Activated T-helper 1 cell treated with anti-CD3 and anti-CD28 coated beads, Interleukin-2, amount 50 U/mL, for 16 hours (primary cell): ENCODE measurements around the gene DENND5B.
"Not testable (repeated sequence)": the region's sequence is repeated elsewhere in the genome, so short reads cannot be mapped to it uniquely, and the experiment has no call there.

Experiments
- DNase-seq, 2 donors: peaks; one replicate each; pipeline ENCODE4 v3.0.0-alpha.2; 2020; ENCODE audit warnings: low read depth in 1 of 2, low spot score in 1 of 2

DENND5B gene

DNA sequence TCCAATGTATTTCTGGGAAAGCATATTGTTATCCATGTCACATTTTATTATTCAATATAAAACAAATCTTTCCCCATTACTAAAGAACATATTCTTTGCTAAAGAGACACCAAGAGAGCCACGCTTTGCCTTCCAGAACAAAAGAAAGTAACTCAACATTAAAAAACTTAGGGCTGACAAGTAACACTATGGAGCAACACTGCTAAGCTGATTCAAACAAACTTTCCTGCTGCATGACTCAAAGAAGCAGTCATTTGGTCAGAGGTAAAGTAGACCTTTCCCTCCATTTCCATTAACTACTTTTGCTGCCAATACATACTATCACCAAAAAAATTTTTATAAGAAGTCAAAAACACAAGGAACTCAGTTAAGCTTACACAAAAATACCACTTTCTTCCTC, 83.0 kb downstream of the DENND5B start:
- no peak for DNase-seq

DNA sequence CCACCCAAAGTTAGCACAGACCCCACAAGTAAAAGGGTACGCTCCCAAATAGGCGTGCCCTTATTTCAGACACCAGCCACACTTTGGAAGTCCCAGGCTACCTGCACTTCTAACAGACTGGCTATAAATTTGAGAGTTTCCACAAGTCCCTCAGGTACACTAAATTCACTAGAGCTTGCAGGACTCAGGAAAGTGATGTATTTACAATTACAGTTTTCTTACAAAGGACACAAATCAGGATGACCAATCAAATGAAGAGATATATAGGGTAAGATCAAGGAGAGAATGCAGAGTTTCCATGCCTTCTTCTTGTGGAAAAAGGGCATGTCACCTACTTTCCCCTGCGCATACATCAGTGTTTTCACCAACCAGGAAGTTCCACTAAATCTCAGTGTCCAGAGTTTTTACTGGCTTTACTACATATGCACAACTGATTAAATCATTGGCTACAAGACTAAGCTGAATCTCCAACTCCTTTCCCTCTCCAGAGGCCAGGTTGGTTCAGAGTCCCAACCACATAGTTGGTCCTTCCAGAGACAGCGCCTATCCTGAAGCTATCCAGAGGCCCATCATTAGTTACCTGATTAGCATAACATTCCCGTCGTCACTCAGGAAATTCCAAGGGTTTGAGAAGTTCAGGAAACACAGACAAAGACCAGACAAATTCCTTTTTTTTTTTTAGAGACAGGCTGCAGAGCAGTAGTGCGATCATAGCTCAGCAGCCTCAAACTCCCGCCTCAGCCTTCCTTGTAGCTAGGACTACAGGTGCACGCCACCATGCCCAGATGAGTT, 84.2 kb downstream of the DENND5B start:
- DNase-seq: no peak

DNA sequence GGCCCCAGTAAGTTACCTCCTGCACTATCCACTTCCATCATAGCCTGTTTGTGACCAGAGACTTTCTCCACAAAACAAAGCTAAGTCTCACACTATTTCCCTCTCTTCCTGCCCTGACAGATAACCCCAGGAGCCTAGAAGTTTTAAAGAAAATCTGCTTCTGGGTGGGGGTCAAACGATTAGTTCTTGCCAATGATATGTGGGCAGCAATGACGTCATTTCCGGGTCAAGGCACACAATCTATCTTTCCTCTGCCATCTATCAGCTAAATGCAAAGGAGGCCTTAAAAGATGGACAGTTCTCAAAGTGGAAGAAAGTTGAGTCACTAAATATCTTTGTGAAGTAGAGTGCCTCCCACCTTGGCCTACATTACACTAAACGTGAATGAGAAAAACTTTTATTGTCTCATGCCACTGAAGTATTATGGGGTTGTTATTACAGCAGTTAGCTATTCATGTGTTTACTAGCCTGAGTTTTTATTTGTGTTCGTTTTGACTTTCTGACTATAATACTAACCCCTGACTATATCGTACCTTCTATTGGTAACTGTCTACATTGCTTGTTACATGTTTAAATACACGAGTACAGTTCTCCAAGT, 86.2 kb downstream of the DENND5B start:
- no peak for DNase-seq

DNA sequence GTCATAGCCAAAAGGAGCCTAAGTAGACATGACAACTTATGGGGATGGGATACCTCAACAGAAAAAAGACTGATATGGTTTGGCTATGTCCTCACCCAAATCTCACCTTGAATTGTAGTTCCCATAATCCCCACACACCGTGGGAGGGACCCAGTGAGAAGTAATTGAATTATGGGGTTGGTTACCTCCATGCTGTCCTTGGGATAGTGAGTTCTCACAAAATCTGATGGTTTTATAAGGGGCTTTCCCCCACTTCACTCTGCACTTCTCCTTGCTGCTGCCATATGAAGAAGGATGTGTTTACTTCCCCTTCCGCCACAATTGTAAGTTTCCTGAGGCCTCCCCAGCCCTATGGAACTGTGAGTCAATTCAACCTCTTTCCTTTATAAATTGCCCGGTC, 89.9 kb downstream of the DENND5B start:
- not testable (repeated sequence) for DNase-seq

GRCh38 chr12:31499567-31499966, 91.4 kb downstream of the DENND5B start:
- no peak for DNase-seq

DNA sequence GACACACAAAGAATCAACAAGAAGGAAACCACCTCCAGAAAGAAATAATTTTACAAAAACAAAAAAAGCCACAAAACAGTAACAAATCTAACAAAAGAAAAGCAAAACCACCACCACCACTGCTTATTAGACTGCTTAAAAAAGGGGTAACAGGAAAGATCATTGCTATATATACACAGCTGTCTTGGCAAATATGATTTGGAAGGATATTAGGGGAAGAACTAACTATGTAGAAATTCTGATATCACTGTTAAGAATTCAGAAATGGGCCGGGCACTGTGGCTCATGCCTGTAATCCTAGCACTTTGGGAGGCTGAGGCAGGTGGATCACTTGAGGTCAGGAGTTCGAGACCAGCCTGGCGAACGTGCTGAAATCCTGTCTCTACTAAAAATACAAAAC, 92.5 kb downstream of the DENND5B start:
- no peak for DNase-seq

DNA sequence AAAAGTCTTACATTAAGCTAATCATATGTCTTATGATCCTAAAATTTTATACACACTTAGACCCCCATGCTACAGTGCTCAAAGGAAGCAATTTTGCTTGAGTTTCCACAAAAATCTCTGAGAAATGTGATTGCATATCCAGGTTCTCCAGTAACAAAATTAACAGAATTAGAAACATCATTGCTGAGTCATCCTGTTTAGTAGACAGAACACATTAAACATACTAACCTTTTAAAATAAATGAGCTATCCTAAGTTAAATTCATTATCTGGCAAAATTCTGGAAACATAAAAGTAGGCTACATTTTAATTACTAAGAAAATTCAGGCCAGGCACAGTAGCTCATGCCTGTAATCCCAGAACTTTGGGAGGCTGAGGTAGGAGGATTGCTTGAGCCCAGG, 94.7 kb downstream of the DENND5B start:
- DNase-seq: no peak

GRCh38 chr12:31494455-31494854, 96.5 kb downstream of the DENND5B start:
- no peak for DNase-seq

GRCh38 chr12:31492599-31493196, 98.2 kb downstream of the DENND5B start:
- DNase-seq: no peak

DNA sequence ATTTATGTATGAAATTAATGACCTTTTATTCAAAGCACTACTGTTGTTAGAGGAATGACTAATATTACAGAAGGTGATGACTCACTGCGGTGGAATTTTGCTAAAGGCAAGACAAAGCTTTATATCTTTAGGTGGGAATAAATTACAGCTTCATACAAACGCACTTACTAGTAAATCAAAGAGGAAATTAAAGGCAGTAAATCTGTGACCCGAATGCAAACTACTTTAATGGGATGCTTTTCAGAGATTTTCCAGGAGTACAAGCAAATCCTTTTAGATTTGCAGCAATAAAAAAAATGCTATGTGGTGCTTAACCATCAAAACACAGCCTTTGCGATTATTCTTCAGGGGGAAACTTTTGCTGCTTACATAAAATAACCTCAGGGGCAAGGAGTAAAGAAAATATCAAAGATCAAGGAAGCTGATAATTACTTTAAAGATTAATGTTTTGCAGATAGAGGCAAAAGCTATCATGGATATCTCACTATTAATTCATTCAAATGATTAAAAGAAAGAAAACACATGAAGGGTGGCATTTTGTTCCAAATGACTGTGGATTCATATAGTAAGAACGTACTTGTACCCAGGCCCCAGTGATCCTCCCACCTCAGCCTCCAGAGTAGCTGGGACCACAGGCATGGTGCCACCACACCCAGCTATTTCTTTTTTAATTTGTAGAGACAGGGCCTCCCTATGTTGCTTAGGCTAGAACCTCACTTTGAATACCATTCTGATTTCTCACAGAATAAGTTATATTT, 98.9 kb downstream of the DENND5B start:
- DNase-seq: no peak

DNA sequence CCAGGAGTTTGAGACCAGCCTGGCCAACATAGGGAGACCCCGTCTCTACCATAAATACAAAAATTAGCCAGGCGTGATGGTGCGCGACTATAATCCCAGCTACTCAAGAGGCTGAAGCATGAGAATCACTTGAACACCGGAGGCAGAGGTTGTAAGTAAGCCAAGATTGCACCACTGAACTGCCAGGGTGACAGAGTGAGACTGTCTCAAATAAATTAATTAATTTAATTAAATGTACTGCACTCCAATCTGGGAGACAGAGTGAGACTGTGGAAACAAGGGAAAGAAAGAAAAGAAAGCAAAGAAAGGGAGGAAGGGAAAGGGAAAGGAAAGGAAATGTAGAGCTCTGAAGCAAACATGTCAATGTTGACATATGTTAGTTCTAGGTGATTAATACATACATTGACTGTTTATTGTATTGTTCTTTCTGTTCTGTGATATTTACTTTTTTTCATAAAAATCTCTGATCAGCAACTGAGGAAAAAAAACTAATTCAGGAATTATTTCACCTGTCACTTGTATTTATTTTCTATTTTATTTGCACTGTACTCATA, 99.6 kb downstream of the DENND5B start:
- no peak for DNase-seq

GRCh38 chr12:31488737-31489338, 102.1 kb downstream of the DENND5B start:
- DNase-seq: no peak

- no peak for DNase-seq
These were observed 105.4 kb downstream of the DENND5B start for GRCh38 chr12:31485571-31485970.

GRCh38 chr12:31482816-31483215, 108.1 kb downstream of the DENND5B start:
- DNase-seq: no peak

DNA sequence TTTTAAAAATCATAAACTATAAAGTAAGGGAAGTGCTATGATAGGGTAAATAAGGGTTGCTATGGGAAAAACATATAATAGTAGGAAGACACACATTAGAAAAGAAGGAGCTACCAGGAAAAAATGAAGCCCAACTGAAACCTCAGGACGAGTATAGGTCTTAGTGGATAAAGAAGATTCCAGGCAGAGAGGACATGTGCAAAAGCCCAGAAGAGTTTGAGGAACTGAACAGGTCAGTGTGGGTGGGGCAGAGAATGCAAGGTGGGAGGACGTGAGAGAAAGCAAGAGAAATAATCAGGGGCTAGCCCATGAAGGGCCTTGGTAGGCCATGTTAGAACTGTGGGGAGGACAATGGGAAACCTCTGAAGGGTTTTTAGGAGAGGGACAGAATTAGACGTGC, 109.5 kb downstream of the DENND5B start:
- DNase-seq: no peak

- no peak for DNase-seq
These were observed 111.3 kb downstream of the DENND5B start for GRCh38 chr12:31479516-31480210.

DNA sequence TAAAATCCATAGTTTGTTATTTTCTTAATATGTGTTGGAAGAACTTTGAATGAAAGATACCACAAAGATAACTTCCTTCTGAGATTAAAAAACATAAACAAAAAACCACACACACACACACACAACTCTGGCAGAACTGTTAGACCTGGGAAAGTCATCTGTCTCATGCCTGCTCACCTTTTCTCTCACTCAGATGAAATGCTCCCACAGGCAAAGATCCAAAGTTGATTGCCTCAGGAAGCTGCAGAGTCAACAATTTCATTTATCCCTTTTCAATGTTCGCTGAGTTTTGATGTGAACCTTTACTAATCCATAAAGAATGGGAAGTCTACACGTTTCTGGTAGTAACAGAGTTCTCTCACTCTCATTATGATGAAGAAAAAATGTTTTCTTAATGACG, 112.0 kb downstream of the DENND5B start:
- no peak for DNase-seq

DNA sequence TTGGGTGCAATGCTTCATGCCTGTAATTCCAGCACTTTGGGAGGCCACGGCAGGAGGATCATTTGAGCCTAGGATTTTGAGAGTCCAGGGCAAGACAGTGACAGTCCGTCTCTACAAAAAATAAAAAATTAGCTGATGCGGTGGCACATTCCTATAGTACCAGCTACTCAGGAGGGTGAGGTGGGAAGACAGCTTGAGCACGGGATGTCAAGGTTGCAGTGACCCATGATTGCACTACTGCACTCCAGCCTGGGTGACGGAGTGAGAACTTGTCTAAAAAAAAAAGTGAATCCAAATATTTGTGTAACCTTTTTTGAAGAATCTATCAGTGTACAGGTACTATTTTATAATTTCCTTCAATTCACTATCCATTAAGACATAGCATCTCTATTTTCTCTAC, 112.5 kb downstream of the DENND5B start:
- no peak for DNase-seq

DNA sequence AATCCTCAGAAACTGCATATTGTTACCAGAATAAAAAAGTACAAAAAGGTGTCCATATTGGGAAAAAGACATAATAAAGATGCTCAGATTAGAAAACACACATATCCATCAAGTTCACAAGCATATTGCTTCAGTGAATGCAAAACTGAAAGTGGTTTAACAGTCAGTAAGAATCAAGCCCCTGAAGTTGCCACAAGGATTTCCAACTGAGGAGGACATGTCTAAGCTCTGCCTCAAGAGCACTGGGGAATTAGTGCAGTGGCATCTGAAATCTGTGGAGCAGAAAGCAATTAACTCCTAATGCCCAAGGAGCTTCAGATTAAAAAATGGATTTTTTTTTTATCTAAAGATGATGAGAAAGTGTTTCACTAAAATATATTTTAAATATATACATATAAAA, 113.2 kb downstream of the DENND5B start:
- no peak for DNase-seq

DNA sequence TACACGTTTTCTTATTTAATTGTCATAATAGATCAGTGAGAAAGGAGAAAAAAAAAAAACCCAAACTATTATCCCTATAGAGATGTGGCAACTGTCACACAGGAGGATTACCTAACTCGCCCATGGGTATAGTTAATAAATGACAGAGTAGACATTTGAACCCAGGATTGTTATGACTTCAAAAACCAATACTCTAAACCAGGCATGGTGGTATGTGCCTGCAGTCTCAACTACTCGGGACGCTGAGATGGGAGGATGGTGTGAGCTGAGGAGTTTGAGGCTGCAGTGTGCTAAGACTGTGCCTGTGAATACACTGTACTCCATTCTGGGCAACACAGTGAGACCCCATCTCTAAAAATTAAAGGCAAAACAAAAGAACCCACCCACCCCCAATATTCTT, 114.5 kb downstream of the DENND5B start:
- no peak for DNase-seq

DNA sequence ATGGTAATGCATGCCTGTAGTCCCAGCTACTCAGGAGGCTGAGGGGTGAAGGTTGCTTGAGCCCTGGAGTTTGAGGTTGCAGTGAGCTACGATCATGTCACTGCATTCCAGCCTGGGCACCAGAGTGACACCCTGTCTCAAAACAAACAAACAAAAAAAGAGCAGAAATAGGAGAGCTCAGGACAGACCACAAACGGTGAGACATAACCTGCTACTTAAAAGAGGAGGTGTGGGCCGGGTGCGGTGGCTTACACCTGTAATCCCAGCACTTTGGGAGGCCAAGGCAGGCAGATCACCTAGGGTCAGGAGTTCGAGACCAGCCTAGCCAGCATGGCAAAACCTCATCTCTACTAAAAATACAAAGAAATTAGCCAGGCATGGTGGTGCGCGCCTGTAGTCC, 115.3 kb downstream of the DENND5B start:
- DNase-seq: not testable (repeated sequence)
